Cardiac muscle cell (in vitro differentiated cells and primary cell): Measurements from ENCODE around the gene PDE4B. TPM values are rescaled to one million over a fixed set of nuclear protein-coding genes. Genes with fewer than 3 reads are reported as not detected.

Source experiments
- DNase-seq, 2 donors: peaks; one replicate each; pipeline versions ENCODE4 v3.0.0 to v3.0.0-alpha.2; 2010 to 2017; ENCODE audit warnings: low read depth in 1 of 2, low spot score in 1 of 2
- H3K27ac ChIP-seq: fragments of 200-600 bp; sonication (generic); 2 replicates; pipeline ENCODE4 v1.5.1; 2016
- H3K27me3 ChIP-seq: fragments of 200-600 bp; sonication (generic); 2 replicates; pipeline ENCODE4 v1.6.0; 2016; ENCODE audit warnings: control low read depth
- H3K36me3 ChIP-seq: fragments of 200-600 bp; sonication (generic); 2 replicates; pipeline ENCODE4 v1.5.1; 2016; ENCODE audit warnings: control low read depth
- H3K4me1 ChIP-seq: fragments of 200-600 bp; sonication (generic); 2 replicates; pipeline ENCODE4 v1.8.1; 2017; ENCODE audit warnings: low read depth, mild to moderate bottlenecking, mixed run types
- H3K4me3 ChIP-seq: fragments of 200-600 bp; sonication (generic); 2 replicates; pipeline ENCODE4 v1.5.1; 2016; ENCODE audit warnings: mild to moderate bottlenecking
- H3K9me3 ChIP-seq: fragments of 200-600 bp; sonication (generic); 2 replicates; pipeline ENCODE4 v1.5.1; 2017; ENCODE audit warnings: low read depth, mild to moderate bottlenecking, control low read depth
- CTCF ChIP-seq: IDR thresholded peaks from 2 replicates; pipeline ENCODE4 v1.5.1; 2012; ENCODE audit warnings: low read depth, mild to moderate bottlenecking, low read length
- polyA plus RNA-seq: library from polyadenylated mRNA; unstranded; fragments of >200 nt; fragmentation: Nextera tagmentation; extraction: Ambion mirVana; gene quantifications from 2 replicates; pipeline ENCODE4 v1.2.1, GENCODE V29; 2016
- total RNA-seq: library from RNA; depleted of rRNA; stranded (reverse); fragments of >200 nt; gene quantifications from 2 replicates; pipeline ENCODE4 v1.2.3, GENCODE V29; 2016

PDE4B gene
- total and polyA plus RNA-seq, 2 experiments from 2014 or later, result 0.65 to 3.9 TPM

GRCh38 chr1:66176832-66177231 is 384.1 kb downstream of the PDE4B start:
- TF ChIP-seq CTCF, result no peak
- DNase-seq, result no peak
- Histone ChIP-seq H3K27ac (no peak overlapping the region), H3K36me3 (no peaks in the 10 kb centered on the region), H3K4me3 (no peak overlapping the region), H3K27me3 (no peaks in the 10 kb centered on the region), H3K4me1 (no peaks in the 10 kb centered on the region), H3K9me3 (no peaks in the 10 kb centered on the region)

GRCh38 chr1:66177510-66177909 is 384.8 kb downstream of the PDE4B start:
- no peaks in the 10 kb centered on the region for H3K27me3 ChIP-seq
- H3K4me1 ChIP-seq, result no peaks in the 10 kb centered on the region
- H3K36me3 ChIP-seq, result no peaks in the 10 kb centered on the region
- no peak for DNase-seq
- no peak for TF ChIP-seq CTCF
- no peak overlapping the region for H3K27ac ChIP-seq
- H3K9me3 ChIP-seq, result no peaks in the 10 kb centered on the region
- no peak overlapping the region for H3K4me3 ChIP-seq

- H3K4me1 ChIP-seq, result no peaks in the 10 kb centered on the region
- H3K9me3 ChIP-seq, result no peaks in the 10 kb centered on the region
- no peak overlapping the region for H3K4me3 ChIP-seq
- no peak for DNase-seq
- no peak overlapping the region for H3K27ac ChIP-seq
- no peaks in the 10 kb centered on the region for H3K36me3 ChIP-seq
- no peak for TF ChIP-seq CTCF
- H3K27me3 ChIP-seq, result no peaks in the 10 kb centered on the region
These were observed 389.3 kb downstream of the PDE4B start for GRCh38 chr1:66182026-66182425.

- peak in 1 of 2 donors; percentile 91 for DNase-seq
- Histone ChIP-seq H3K4me1 (no peaks in the 10 kb centered on the region), H3K36me3 (no peaks in the 10 kb centered on the region), H3K27ac (no peak overlapping the region), H3K4me3 (no peak overlapping the region), H3K27me3 (no peaks in the 10 kb centered on the region), H3K9me3 (no peaks in the 10 kb centered on the region)
- TF ChIP-seq CTCF, result no peak
These were observed 390.0 kb downstream of the PDE4B start for GRCh38 chr1:66182551-66183178.

DNA sequence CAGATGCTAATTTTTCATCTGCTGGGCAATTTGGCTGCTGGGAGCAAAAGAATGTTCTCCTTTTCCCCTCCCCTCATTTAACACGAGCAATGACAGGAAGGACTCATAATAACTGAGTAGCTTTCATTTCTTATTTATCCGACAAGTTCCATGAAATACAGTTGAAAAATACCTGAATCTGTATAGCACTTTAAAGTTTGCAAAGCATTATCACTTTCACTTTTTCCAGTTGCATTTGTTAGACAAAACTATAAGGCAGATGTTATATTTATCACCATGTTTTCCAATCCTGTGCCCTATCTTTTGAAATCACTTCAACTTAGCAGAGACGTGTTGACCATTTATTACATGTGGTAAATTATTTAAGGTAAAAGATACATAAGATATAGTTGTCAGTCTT is 390.7 kb downstream of the PDE4B start:
- Histone ChIP-seq H3K36me3 (no peaks in the 10 kb centered on the region), H3K4me3 (no peak overlapping the region), H3K27me3 (no peaks in the 10 kb centered on the region), H3K9me3 (no peaks in the 10 kb centered on the region), H3K4me1 (no peaks in the 10 kb centered on the region), H3K27ac (no peak overlapping the region)
- DNase-seq, result no peak
- no peak for TF ChIP-seq CTCF
